HG03342 (cell line): Measurements from ENCODE around the gene PCDHGA1.

Experiments used
- ATAC-seq: cut with Tn5 transposase; IDR thresholded peaks from one replicate; pipeline ENCODE4 v1.9.1; 2021; ENCODE audit warnings: mild to moderate bottlenecking, moderate library complexity; ENCODE audit not compliant: unreplicated experiment

PCDHGA1 gene

GRCh38 chr5:141510160-141510559 lies 179.8 kb downstream of the PCDHGA1 start:
- ATAC-seq = no peak

DNA sequence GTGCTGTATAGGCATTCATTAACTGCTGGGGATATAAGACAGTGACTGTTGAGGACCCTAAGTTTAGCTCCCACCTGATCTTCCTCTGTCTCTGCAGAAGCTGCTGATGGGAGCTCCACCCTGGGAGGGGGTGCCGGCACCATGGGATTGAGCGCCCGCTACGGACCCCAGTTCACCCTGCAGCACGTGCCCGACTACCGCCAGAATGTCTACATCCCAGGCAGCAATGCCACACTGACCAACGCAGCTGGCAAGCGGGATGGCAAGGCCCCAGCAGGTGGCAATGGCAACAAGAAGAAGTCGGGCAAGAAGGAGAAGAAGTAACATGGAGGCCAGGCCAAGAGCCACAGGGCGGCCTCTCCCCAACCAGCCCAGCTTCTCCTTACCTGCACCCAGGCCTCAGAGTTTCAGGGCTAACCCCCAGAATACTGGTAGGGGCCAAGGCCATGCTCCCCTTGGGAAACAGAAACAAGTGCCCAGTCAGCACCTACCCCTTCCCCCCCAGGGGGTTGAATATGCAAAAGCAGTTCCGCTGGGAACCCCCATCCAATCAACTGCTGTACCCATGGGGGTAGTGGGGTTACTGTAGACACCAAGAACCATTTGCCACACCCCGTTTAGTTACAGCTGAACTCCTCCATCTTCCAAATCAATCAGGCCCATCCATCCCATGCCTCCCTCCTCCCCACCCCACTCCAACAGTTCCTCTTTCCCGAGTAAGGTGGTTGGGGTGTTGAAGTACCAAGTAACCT lies 180.7 kb downstream of the PCDHGA1 start:
- ATAC-seq = peak; percentile 38

- ATAC-seq = no peak
Observed at GRCh38 chr5:141511771-141512325, 181.5 kb downstream of the PCDHGA1 start.

GRCh38 chr5:141512390-141512910 lies 182.1 kb downstream of the PCDHGA1 start:
- no peak for ATAC-seq

- ATAC-seq = no peak
Observed at GRCh38 chr5:141512911-141513626, 182.8 kb downstream of the PCDHGA1 start.

- ATAC-seq = peak; percentile 24
Observed at GRCh38 chr5:141513627-141514329, 183.5 kb downstream of the PCDHGA1 start.

GRCh38 chr5:141514330-141515133 lies 184.2 kb downstream of the PCDHGA1 start:
- no peak for ATAC-seq

- ATAC-seq = no peak
Observed at GRCh38 chr5:141515141-141515540, 184.8 kb downstream of the PCDHGA1 start.

DNA sequence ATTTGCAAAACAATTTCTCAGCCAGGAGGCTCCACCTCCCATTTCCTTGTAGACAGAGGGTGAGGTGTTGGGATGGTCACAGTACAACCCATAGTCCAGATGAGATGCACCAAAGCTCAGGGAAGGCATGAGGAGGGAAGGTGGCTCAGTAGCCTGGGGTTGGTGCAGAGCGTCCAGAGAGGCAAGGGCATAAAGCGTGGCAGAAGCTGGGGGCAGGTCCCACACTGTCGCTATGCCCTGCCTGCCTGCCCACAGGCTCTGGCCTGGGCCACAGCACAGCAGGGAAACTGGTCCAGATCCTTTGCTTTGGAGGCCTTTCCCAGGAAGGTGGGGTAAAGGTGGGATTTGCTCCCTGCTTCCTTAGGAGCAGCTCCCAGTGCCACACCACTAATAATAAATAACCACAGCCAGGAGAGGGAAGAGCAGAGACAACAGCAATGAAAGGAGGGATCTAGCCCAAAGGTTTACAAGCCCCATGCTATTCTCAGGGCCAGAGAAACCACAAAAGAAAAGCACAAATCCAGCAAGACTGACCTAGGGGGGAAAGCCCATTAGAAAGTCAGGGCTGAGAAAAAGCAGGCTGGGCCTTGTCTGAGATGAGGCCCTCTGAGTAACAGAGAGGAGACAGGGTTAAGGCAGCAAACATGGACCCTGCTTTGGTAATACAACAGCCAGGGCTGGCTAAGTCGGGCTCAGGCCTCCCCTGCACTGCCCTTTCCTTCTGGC lies 185.8 kb downstream of the PCDHGA1 start:
- ATAC-seq = no peak

GRCh38 chr5:141516672-141517025 lies 186.3 kb downstream of the PCDHGA1 start:
- no peak for ATAC-seq

DNA sequence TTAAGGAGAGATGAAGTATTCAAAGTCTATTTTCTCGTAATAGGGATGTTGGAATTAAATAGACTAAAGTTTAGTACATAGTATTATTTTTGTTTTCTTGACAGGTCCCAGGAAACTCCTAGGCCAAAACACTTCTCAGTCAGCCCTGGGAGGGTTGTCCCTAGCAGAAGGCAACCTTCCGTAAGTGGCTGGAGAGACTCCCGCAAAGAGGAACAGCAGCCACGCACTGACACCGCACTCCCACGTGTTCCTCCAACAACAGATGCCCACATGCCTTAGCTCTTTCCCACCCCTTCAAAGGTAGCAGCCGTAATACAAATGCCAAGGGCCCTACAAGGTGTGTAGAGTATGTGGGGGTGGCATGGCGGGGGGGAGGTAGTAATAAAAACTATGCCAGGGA lies 187.0 kb downstream of the PCDHGA1 start:
- ATAC-seq = no peak

- ATAC-seq = no peak
Observed at GRCh38 chr5:141517880-141518617, 187.7 kb downstream of the PCDHGA1 start.

- no peak for ATAC-seq
Observed at GRCh38 chr5:141518618-141519015, 188.3 kb downstream of the PCDHGA1 start.

DNA sequence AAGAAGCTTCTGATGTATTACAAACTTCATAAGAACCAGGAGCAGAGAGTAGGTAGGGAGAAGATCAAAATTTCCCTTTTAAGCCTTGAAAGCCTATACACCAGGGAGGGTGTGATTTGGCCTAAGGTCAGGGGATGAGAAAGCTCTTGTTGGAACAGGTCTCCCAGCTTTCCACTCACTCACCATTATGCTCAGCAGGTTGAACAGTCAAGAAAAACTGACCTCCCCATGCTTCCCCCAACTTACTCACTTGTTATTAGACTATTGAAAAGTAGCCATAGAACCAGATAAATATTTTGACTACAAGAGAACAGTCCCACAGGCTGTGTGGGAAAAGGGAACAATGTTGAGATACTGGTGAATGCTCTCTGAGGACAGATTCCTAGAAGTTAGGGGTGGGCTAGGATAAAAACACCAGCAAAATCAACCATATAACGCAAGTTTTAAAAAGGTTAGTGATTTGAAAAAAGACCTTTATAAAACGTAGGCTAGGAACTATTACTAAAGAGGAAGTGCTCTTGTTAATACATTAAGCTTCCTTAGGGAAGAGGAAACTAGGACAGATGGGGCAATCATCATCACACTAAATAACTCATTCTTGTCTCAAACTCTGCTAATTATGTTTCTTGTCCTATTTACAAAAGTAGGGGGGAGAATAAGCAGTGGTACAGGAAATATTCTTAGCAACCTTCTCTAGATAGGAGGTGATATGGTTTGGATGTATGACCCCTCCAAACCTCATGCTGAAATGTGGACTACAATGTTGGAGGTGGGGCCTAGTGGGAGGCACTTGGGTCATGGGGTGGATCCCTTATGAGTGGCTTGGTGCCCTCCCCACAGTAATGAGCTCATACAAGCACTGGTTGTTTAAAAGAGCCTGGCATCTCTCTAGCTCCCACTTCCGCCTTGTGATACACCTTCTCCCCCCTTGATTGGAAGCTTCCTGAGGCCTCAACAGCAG lies 189.6 kb downstream of the PCDHGA1 start:
- ATAC-seq = no peak

GRCh38 chr5:141521244-141521781 lies 191.0 kb downstream of the PCDHGA1 start:
- ATAC-seq = no peak

DNA sequence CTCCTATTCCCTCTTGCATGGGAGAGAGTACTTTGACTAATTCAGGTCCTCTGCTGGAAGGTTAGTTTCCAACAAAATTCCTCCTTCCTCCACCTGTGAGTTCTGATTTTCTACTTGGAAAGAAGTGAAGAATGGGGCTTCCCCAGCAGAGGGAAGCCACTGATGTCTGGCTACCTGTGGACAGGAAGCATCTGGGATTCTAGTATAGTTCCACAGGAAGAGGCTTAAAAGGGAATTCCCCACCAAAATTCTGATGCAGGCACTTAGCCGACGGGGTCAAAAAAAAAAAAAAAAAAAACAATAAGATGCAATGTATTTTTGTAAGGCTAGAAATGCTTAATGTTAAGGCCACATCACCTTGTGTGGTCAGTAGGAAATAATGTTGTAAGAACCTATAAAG lies 192.0 kb downstream of the PCDHGA1 start:
- no peak for ATAC-seq

GRCh38 chr5:141523991-141524390 lies 193.7 kb downstream of the PCDHGA1 start:
- no peak for ATAC-seq
